ENCODE results near the gene EFHD1. TPM values are rescaled to one million over a fixed set of nuclear protein-coding genes. Genes with fewer than 3 reads are reported as not detected.

EFHD1 gene
- total RNA-seq, 1 donor from 2014 or later: 15.7 TPM

DNA sequence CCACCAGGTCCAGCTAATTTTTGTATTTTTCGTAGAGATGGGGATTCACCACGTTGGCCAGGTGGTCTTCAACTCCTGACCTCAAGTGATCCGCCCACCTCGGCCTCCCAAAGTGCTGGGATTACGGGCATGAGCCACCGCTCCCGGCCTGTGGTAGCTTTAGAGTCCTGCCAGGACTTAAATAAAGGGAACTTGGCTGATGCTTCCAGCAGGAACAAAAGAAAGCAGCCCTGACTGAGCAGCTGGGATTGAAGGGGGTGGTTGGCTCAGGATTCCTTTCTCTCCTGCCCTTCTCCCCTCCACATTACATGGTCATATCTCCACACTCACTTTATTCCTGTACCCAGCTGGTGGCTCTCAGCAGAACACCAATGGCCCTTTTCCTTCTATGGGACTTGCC is 20.0 kb downstream of the EFHD1 start:
- H3K9me3 ChIP-seq (ENCODE audit: insufficient read depth, low read depth, low read length): no peaks in the 10 kb centered on the region

DNA sequence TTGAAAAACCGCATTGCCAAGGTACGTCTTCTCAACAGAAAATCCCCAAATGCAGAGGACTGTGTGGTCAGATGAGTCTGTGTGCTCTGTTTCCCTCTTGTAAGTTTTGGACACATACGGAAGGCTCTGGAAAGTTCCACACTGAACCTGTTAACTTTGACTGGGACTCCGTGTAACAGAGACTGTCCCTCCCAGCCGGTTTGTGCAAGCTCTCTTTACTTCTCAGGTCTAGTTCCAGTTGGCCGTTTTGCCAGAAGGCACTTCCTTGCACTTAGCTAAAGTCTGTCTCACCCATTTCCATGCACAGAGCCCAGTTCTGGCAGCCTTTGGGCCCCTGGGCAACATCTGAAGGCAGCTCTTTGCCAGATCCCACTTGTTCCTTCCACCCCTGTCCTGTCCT is 22.0 kb downstream of the EFHD1 start:
- peaks cover 6% of the 10 kb centered on the region for H3K27me3 Mint-ChIP-seq (ENCODE audit: low read depth, unreplicated experiment)
- H3K36me3 Mint-ChIP-seq (ENCODE audit: low read depth, unreplicated experiment): no peaks in the 10 kb centered on the region
- no peak overlapping the region for H3K4me3 Mint-ChIP-seq (ENCODE audit: unreplicated experiment)
- H3K27me3 ChIP-seq (ENCODE audit: insufficient read depth, low read length): no peaks in the 10 kb centered on the region
- no peaks in the 10 kb centered on the region for H4K20me1 ChIP-seq (ENCODE audit: insufficient read depth, low read length)
- no peak overlapping the region for H3K9ac ChIP-seq (ENCODE audit: low read length)
- no peak overlapping the region for H3K4me3 ChIP-seq (ENCODE audit: insufficient read depth, low read depth, low read length)
- FAIRE-seq (no peak), DNase-seq (ENCODE audit: low read depth) (no peak)
- H2AFZ ChIP-seq (ENCODE audit: low read depth, low read length): no peak overlapping the region
- no peak overlapping the region for H3K27ac Mint-ChIP-seq (ENCODE audit: unreplicated experiment)
- H3K9me3 ChIP-seq (ENCODE audit: insufficient read depth, low read depth, low read length): no peaks in the 10 kb centered on the region
- H3K36me3 ChIP-seq (ENCODE audit: insufficient read depth, low read length): no peaks in the 10 kb centered on the region
- peaks cover 4% of the 10 kb centered on the region for H3K4me1 ChIP-seq (ENCODE audit: insufficient read depth, low read length)
- no peak overlapping the region for H3K27ac ChIP-seq (ENCODE audit: low read depth, low read length)
- H3K4me1 Mint-ChIP-seq (ENCODE audit: low read depth, unreplicated experiment): peaks cover 16% of the 10 kb centered on the region
- no peak overlapping the region for H3K4me2 ChIP-seq (ENCODE audit: low read length)
- no peak for TF ChIP-seq EZH2 (IDR thresholded peaks at IDR 0.05; ENCODE audit: insufficient read depth, low read length)
- no peaks in the 10 kb centered on the region for H3K9me3 Mint-ChIP-seq (ENCODE audit: unreplicated experiment)
- no peaks in the 10 kb centered on the region for H3K79me2 ChIP-seq (ENCODE audit: insufficient read depth, low read length)

More for the DNA sequence above, 20.0 kb downstream of the EFHD1 start:
- H3K27me3 ChIP-seq (ENCODE audit: insufficient read depth, low read length): no peaks in the 10 kb centered on the region
- no peak overlapping the region for H3K27ac ChIP-seq (ENCODE audit: low read depth, low read length)
- H2AFZ ChIP-seq (ENCODE audit: low read depth, low read length): no peak overlapping the region
- Mint-ChIP-seq H3K4me1 (ENCODE audit: low read depth, unreplicated experiment) (peaks cover 14% of the 10 kb centered on the region), H3K27me3 (ENCODE audit: low read depth, unreplicated experiment) (peaks cover 6% of the 10 kb centered on the region), H3K36me3 (ENCODE audit: low read depth, unreplicated experiment) (no peaks in the 10 kb centered on the region), H3K4me3 (ENCODE audit: unreplicated experiment) (no peak overlapping the region), H3K27ac (ENCODE audit: unreplicated experiment) (no peak overlapping the region), H3K9me3 (ENCODE audit: unreplicated experiment) (no peaks in the 10 kb centered on the region)
- H3K79me2 ChIP-seq (ENCODE audit: insufficient read depth, low read length): no peaks in the 10 kb centered on the region
- DNase-seq (ENCODE audit: low read depth) (no peak), FAIRE-seq (no peak)
- H4K20me1 ChIP-seq (ENCODE audit: insufficient read depth, low read length): no peaks in the 10 kb centered on the region
- peaks cover 4% of the 10 kb centered on the region for H3K4me1 ChIP-seq (ENCODE audit: insufficient read depth, low read length)
- TF ChIP-seq, protein P1, sequence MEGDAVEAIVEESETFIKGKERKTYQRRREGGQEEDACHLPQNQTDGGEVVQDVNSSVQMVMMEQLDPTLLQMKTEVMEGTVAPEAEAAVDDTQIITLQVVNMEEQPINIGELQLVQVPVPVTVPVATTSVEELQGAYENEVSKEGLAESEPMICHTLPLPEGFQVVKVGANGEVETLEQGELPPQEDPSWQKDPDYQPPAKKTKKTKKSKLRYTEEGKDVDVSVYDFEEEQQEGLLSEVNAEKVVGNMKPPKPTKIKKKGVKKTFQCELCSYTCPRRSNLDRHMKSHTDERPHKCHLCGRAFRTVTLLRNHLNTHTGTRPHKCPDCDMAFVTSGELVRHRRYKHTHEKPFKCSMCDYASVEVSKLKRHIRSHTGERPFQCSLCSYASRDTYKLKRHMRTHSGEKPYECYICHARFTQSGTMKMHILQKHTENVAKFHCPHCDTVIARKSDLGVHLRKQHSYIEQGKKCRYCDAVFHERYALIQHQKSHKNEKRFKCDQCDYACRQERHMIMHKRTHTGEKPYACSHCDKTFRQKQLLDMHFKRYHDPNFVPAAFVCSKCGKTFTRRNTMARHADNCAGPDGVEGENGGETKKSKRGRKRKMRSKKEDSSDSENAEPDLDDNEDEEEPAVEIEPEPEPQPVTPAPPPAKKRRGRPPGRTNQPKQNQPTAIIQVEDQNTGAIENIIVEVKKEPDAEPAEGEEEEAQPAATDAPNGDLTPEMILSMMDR (IDR thresholded peaks at IDR 0.05; ENCODE audit: insufficient read depth, low read depth, low read length): no peak
- no peak for TF ChIP-seq EZH2 (IDR thresholded peaks at IDR 0.05; ENCODE audit: insufficient read depth, low read length)
- no peak overlapping the region for H3K9ac ChIP-seq (ENCODE audit: low read length)
- H3K36me3 ChIP-seq (ENCODE audit: insufficient read depth, low read length): no peaks in the 10 kb centered on the region
- no peak overlapping the region for H3K4me2 ChIP-seq (ENCODE audit: low read length)
- H3K4me3 ChIP-seq (ENCODE audit: insufficient read depth, low read depth, low read length): no peak overlapping the region

DNA sequence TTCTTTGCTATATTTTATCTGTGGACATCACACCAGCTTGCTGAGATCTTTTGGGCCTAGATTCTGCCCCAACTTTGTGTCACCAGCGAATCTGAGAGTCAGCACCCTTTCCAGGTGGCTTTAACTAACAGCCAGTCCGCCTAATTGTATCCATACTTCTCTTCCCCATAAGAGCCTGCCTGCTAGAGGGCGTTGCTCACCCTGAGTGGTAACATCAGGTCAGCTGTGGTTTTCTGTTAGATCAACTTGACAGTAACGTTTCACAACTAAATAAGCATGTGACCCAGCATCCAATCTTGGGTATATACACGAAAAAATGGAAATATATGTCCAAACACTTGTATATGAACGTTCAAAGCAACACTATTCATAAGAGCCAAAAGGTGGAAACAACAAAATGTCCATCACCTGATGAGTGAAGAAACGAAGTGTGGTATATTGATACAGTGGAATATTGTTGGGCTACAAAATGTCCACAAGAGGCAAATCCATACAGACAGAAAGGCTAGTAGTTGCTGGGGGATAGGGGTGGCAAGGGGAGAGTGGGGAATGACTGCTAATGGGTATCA is 24.9 kb downstream of the EFHD1 start:
- Histone ChIP-seq H4K20me1 (ENCODE audit: insufficient read depth, low read length) (no peaks in the 10 kb centered on the region), H3K36me3 (ENCODE audit: insufficient read depth, low read length) (no peaks in the 10 kb centered on the region), H3K27ac (ENCODE audit: low read depth, low read length) (no peak overlapping the region), H2AFZ (ENCODE audit: low read depth, low read length) (no peak overlapping the region), H3K4me3 (ENCODE audit: insufficient read depth, low read depth, low read length) (no peak overlapping the region), H3K4me2 (ENCODE audit: low read length) (no peak overlapping the region), H3K79me2 (ENCODE audit: insufficient read depth, low read length) (no peaks in the 10 kb centered on the region), H3K9ac (ENCODE audit: low read length) (no peak overlapping the region), H3K9me3 (ENCODE audit: insufficient read depth, low read depth, low read length) (no peaks in the 10 kb centered on the region), H3K4me1 (ENCODE audit: insufficient read depth, low read length) (no peaks in the 10 kb centered on the region), H3K27me3 (ENCODE audit: insufficient read depth, low read length) (no peaks in the 10 kb centered on the region)
- H3K9me3 Mint-ChIP-seq (ENCODE audit: unreplicated experiment): no peaks in the 10 kb centered on the region
- DNase-seq (ENCODE audit: low read depth): no peak
- FAIRE-seq: no peak
- H3K4me1 Mint-ChIP-seq (ENCODE audit: low read depth, unreplicated experiment): peaks cover 5% of the 10 kb centered on the region
- peaks cover 3% of the 10 kb centered on the region for H3K27me3 Mint-ChIP-seq (ENCODE audit: low read depth, unreplicated experiment)
- H3K27ac Mint-ChIP-seq (ENCODE audit: unreplicated experiment): no peak overlapping the region
- TF ChIP-seq, protein P1 (IDR thresholded peaks at IDR 0.05; ENCODE audit: insufficient read depth, low read depth, low read length): no peak
- TF ChIP-seq EZH2 (IDR thresholded peaks at IDR 0.05; ENCODE audit: insufficient read depth, low read length): no peak
- H3K36me3 Mint-ChIP-seq (ENCODE audit: low read depth, unreplicated experiment): no peaks in the 10 kb centered on the region
- no peak overlapping the region for H3K4me3 Mint-ChIP-seq (ENCODE audit: unreplicated experiment)

Measured in astrocyte (in vitro differentiated cells and primary cell).